Esophagus (tissue), 2 donors: ENCODE data around the gene GTPBP6. TPM values are rescaled to one million over a fixed set of nuclear protein-coding genes. Genes with fewer than 3 reads are reported as not detected.
"Not testable (repeated sequence)": the region's sequence is repeated elsewhere in the genome, so short reads cannot be mapped to it uniquely, and the experiment has no call there.

ENCODE experiments used
- H3K27ac ChIP-seq, 2 donors: one replicate each; pipeline ENCODE4 v1.5.1; 2013; ENCODE audit warnings: low read depth in 2 of 2, mild to moderate bottlenecking in 2 of 2, inconsistent platforms in 1 of 2, low read length in 1 of 2, moderate library complexity in 1 of 2
- H3K27me3 ChIP-seq, 2 donors: one replicate each; pipeline ENCODE4 v1.6.1; 2013; ENCODE audit warnings: low read length in 2 of 2, control low read depth in 1 of 2, mild to moderate bottlenecking in 1 of 2; ENCODE audit not compliant: insufficient read depth in 2 of 2, control insufficient read depth in 1 of 2
- H3K36me3 ChIP-seq, 2 donors: one replicate each; pipeline ENCODE4 v1.6.1; 2013; ENCODE audit warnings: low read length in 1 of 2; ENCODE audit not compliant: control insufficient read depth in 2 of 2, insufficient read depth in 2 of 2
- H3K4me1 ChIP-seq, 2 donors: one replicate each; pipeline ENCODE4 v1.6.1; 2013; ENCODE audit warnings: low read length in 1 of 2; ENCODE audit not compliant: control insufficient read depth in 2 of 2, insufficient read depth in 2 of 2
- H3K4me3 ChIP-seq, 2 donors: one replicate each; pipeline ENCODE4 v1.5.1; 2013; ENCODE audit warnings: low read length in 2 of 2, mild to moderate bottlenecking in 2 of 2, low read depth in 1 of 2, moderate library complexity in 1 of 2
- H3K9me3 ChIP-seq, 2 donors: one replicate each; pipeline ENCODE4 v1.6.1; 2013; ENCODE audit warnings: mild to moderate bottlenecking in 2 of 2, low read depth in 1 of 2, low read length in 1 of 2, moderate library complexity in 1 of 2; ENCODE audit not compliant: control insufficient read depth in 2 of 2, insufficient read depth in 1 of 2
- WGBS, 2 donors: extraction: QIAGEN DNeasy Blood & Tissue Kit; methylation state at CpG; one replicate each; pipeline ENCODE4 v1.1.7; 2013; 5-methylcytosine and 5-hydroxymethylcytosine counted together
- polyA plus RNA-seq, 2 donors: library from polyadenylated mRNA; stranded (reverse); fragments of 200-250 nt; gene quantifications; one replicate each; pipeline ENCODE4 v1.2.3, GENCODE V29; 2013
- donor health status: healthy with polysubstance abuse.
- donor health status: Bipolar disorder and iron deficiency.

The GTPBP6 gene
- polyA plus RNA-seq, 2 donors = 26.4 to 35.3 TPM

- Histone ChIP-seq H3K9me3 (no peaks in the 10 kb centered on the region), H3K36me3 (no peaks in the 10 kb centered on the region), H3K4me1 (peaks cover 0 to 2% of the 10 kb centered on the region in 2 donors), H3K27ac (peak overlapping the region in 1 of 2 donors; percentile 0), H3K4me3 (no peak overlapping the region), H3K27me3 (no peaks in the 10 kb centered on the region)
- WGBS, 2 donors = 70 to 77% methylated on average over 16 of the region's 16 CpGs
Measured at GRCh38 chrX:274904-275475, 43.6 kb downstream of the GTPBP6 start.

- no peaks in the 10 kb centered on the region for H3K9me3 ChIP-seq
- no peaks in the 10 kb centered on the region for H3K27me3 ChIP-seq
- 88 to 90% methylated on average over 21 of the region's 21 CpGs for WGBS, 2 donors
- H3K27ac ChIP-seq = no peak overlapping the region
- H3K4me3 ChIP-seq = no peak overlapping the region
- no peaks in the 10 kb centered on the region for H3K36me3 ChIP-seq
- H3K4me1 ChIP-seq = peaks cover 0 to 2% of the 10 kb centered on the region in 2 donors
Measured at GRCh38 chrX:270848-271367, 47.7 kb downstream of the GTPBP6 start.

DNA sequence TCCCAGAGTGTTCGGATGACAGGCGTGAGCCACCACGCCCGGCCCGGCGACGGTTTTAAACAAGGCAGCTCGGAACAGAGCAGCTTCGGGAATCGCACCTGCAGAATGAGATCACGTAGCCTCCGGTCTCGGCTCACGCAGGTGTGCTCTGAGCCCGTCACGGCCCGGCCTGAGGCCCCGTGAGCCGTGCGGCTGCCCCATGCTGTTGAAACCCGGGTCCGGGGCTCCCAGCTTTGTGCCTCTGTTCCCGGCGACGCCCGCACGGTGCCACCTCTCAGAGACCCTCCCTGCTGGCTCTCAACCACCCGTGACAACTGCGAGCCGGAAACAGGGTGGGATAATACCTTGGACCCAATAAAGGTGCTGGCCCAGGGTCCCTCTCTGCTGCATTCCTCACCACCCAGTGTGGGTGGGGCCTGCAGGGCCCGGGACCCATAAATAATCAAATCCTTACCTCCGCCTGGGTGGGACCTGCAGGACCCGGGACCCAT lies 50.8 kb downstream of the GTPBP6 start:
- 85 to 89% methylated on average over 33 of the region's 33 CpGs for WGBS, 2 donors
- H3K4me3 ChIP-seq = no peak overlapping the region
- H3K36me3 ChIP-seq = no peaks in the 10 kb centered on the region
- H3K27ac ChIP-seq = no peak overlapping the region
- H3K9me3 ChIP-seq = no peaks in the 10 kb centered on the region
- no peaks in the 10 kb centered on the region for H3K4me1 ChIP-seq
- no peaks in the 10 kb centered on the region for H3K27me3 ChIP-seq

GRCh38 chrX:265502-265901 lies 53.1 kb downstream of the GTPBP6 start:
- Histone ChIP-seq H3K27me3 (no peaks in the 10 kb centered on the region), H3K9me3 (no peaks in the 10 kb centered on the region), H3K36me3 (no peaks in the 10 kb centered on the region), H3K4me3 (no peak overlapping the region), H3K4me1 (no peaks in the 10 kb centered on the region), H3K27ac (no peak overlapping the region)
- 83 to 85% methylated on average over 8 of the region's 8 CpGs for WGBS, 2 donors

- Histone ChIP-seq H3K27me3 (no peaks in the 10 kb centered on the region), H3K4me3 (no peak overlapping the region), H3K27ac (no peak overlapping the region), H3K36me3 (no peaks in the 10 kb centered on the region), H3K4me1 (no peaks in the 10 kb centered on the region), H3K9me3 (no peaks in the 10 kb centered on the region)
- 77 to 82% methylated on average over 16 of the region's 16 CpGs for WGBS, 2 donors
Measured at GRCh38 chrX:264634-265455, 53.8 kb downstream of the GTPBP6 start.

DNA sequence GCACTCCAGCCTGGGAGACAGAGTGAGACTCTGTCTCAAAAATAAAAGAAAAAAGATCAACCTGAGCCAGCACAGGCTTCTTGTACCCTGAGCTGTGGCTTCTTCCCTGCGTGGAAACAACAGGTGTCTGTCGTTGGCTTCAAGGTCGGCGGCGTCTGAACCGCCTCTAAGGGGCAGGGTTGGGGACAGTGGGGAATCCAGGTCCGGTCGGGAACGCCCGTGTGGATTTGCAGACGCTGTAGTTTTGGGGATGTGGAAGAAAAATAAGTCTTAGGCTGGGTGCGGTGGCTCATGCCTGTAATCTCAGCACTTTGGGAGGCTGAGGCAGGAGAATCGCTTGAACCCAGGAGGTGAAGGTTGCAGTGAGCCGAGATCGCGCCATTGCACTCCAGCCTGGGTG lies 54.6 kb downstream of the GTPBP6 start:
- H3K4me3 ChIP-seq, H3K27ac ChIP-seq, H3K36me3 ChIP-seq, H3K27me3 ChIP-seq, H3K4me1 ChIP-seq, H3K9me3 ChIP-seq: not testable (repeated sequence)
- WGBS, 2 donors = 83 to 93% methylated on average over 16 of the region's 16 CpGs

- H3K36me3 ChIP-seq = no peaks in the 10 kb centered on the region
- no peak overlapping the region for H3K4me3 ChIP-seq
- H3K27ac ChIP-seq = no peak overlapping the region
- no peaks in the 10 kb centered on the region for H3K9me3 ChIP-seq
- no peaks in the 10 kb centered on the region for H3K27me3 ChIP-seq
- H3K4me1 ChIP-seq = no peaks in the 10 kb centered on the region
- WGBS, 2 donors = 63 to 79% methylated on average over 13 of the region's 13 CpGs
Measured at GRCh38 chrX:262381-262909, 56.2 kb downstream of the GTPBP6 start.

GRCh38 chrX:261919-262352 lies 56.7 kb downstream of the GTPBP6 start:
- H3K36me3 ChIP-seq = no peaks in the 10 kb centered on the region
- WGBS, 2 donors = 71 to 79% methylated on average over 12 of the region's 12 CpGs
- no peak overlapping the region for H3K4me3 ChIP-seq
- no peaks in the 10 kb centered on the region for H3K4me1 ChIP-seq
- H3K27me3 ChIP-seq = no peaks in the 10 kb centered on the region
- no peaks in the 10 kb centered on the region for H3K9me3 ChIP-seq
- no peak overlapping the region for H3K27ac ChIP-seq

DNA sequence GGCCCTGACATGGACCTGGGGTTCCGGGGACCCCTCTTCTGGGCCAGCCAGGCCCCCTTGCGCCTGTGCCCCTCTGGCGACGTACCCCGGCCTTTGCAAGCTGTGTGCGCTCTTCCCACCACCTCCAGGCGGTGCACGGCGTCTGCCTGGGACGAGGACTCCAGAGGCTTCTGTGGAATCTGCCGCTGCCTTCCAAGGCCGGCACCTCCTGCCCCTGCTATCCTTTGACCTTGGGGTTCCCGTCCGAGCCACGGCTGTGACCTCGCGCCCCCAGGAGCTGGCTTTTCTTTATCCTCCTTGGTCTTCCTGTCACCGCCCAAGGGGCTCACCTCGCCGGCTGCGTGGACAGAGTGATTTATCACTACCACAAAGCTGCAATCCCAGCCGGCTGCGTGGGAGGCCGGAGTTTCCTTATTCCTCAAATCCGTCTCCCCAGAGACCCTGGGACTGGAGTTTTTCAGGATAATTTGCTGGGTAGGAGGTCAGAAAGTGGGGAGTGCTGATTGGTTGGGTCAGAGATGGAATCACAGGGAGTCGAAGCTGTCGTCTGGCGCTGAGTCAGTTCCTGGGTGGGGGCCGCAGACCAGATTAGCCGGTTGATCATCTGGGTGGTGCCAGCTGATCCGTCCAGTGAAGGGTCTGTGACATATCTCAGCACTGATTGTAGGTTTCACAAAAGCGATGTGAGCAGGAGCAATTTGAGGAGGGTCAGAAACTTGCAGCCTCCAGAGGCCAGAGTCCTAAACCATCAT lies 57.3 kb downstream of the GTPBP6 start:
- H3K27ac ChIP-seq = peak overlapping the region in 1 of 2 donors; percentile 5
- 54 to 58% methylated on average over 31 to 32 of the region's 32 CpGs for WGBS, 2 donors

More for the DNA sequence above, 57.3 kb downstream of the GTPBP6 start:
- no peak overlapping the region for H3K4me3 ChIP-seq
- no peaks in the 10 kb centered on the region for H3K36me3 ChIP-seq
- no peaks in the 10 kb centered on the region for H3K9me3 ChIP-seq
- no peaks in the 10 kb centered on the region for H3K4me1 ChIP-seq
- H3K27me3 ChIP-seq = no peaks in the 10 kb centered on the region
